Activated T-cell treated with anti-CD3 and anti-CD28 coated beads, Interleukin-2, amount 50 U/mL, for 48 hours (primary cell): ENCODE measurements around the gene ALS2CL.
"Not testable (repeated sequence)": the region's sequence is repeated elsewhere in the genome, so short reads cannot be mapped to it uniquely, and the experiment has no call there.

Experiments used
- DNase-seq, 2 experiments: peaks; one replicate each; pipeline ENCODE4 v3.0.0-alpha.2; 2020

ALS2CL gene

GRCh38 chr3:46693038-46693891 lies at the start of gene ALS2CL:
ALS2CL (minus strand) TSS chr3:46693679; CDS start chr3:46689440, 4,239 bp downstream.
- peak; percentile 71 to 80 for DNase-seq

- DNase-seq, result no peak
These were observed 49.6 kb upstream of the ALS2CL start for GRCh38 chr3:46742992-46743585.

GRCh38 chr3:46739565-46739964 lies 46.1 kb upstream of the ALS2CL start:
- DNase-seq, result not testable (repeated sequence)

- DNase-seq, result no peak
These were observed 43.9 kb upstream of the ALS2CL start for GRCh38 chr3:46737329-46737731.

GRCh38 chr3:46736006-46736872 lies 42.8 kb upstream of the ALS2CL start:
- DNase-seq, result no peak

GRCh38 chr3:46734773-46735172 lies 41.3 kb upstream of the ALS2CL start:
- DNase-seq, result no peak

- peak in 1 of 2 experiments; percentile 2 for DNase-seq
These were observed 39.7 kb upstream of the ALS2CL start for GRCh38 chr3:46733026-46733800.

GRCh38 chr3:46731795-46732194 lies 38.3 kb upstream of the ALS2CL start:
- peak in 1 of 2 experiments; percentile 4 for DNase-seq

GRCh38 chr3:46730819-46731218 lies 37.3 kb upstream of the ALS2CL start:
- DNase-seq, result no peak

GRCh38 chr3:46729038-46729437 lies 35.6 kb upstream of the ALS2CL start:
- DNase-seq, result peak in 1 of 2 experiments; percentile 4

- DNase-seq, result no peak
These were observed 32.3 kb upstream of the ALS2CL start for GRCh38 chr3:46725621-46726314.

GRCh38 chr3:46724424-46724823 lies 30.9 kb upstream of the ALS2CL start:
- no peak for DNase-seq

- no peak for DNase-seq
These were observed 29.0 kb upstream of the ALS2CL start for GRCh38 chr3:46722443-46722842.

GRCh38 chr3:46721009-46721408 lies 27.5 kb upstream of the ALS2CL start:
- DNase-seq, result no peak

GRCh38 chr3:46719735-46720271 lies 26.3 kb upstream of the ALS2CL start:
- DNase-seq, result peak in 1 of 2 experiments; percentile 13

GRCh38 chr3:46719044-46719565 lies 25.6 kb upstream of the ALS2CL start:
- peak; percentile 7 to 10 for DNase-seq

GRCh38 chr3:46717447-46718231 lies 24.2 kb upstream of the ALS2CL start, which contains the start of gene PRSS50:
PRSS50 (minus strand) TSS chr3:46717869; CDS start chr3:46717824, 45 bp downstream.
- peak; percentile 65 to 78 for DNase-seq

- peak in 1 of 2 experiments; percentile 16 for DNase-seq
These were observed 23.3 kb upstream of the ALS2CL start for GRCh38 chr3:46716461-46717441.
